ENCODE results near the gene PATE4. TPM values are rescaled to one million over a fixed set of nuclear protein-coding genes. Genes with fewer than 3 reads are reported as not detected.

The PATE4 gene
- total RNA-seq = not detected in 2 replicates

GRCh38 chr11:125833016-125833415, at the start of gene PATE4:
Gene PATE4 (plus strand): TSS chr11:125833316. CDS start chr11:125833360, 44 bp downstream.

GRCh38 chr11:125787827-125788226, 45.3 kb upstream of the PATE4 start, which contains the start of gene PATE3:
Gene PATE3 (plus strand): TSS chr11:125788127. CDS start chr11:125788152, 25 bp downstream.

GRCh38 chr11:125887373-125888324, 54.5 kb downstream of the PATE4 start, which contains the start of gene HYLS1:
Gene HYLS1 (plus strand): TSS chr11:125887668. CDS start chr11:125899369, 11,701 bp downstream.

Other genes with a start within 250 kb of the PATE4 start
- 192 and 246 TPM in 2 replicates for gene STT3A, start 240.5 kb upstream of the PATE4 start, total RNA-seq
- gene CHEK1, start 208.2 kb upstream of the PATE4 start, total RNA-seq = 22.0 and 47.6 TPM in 2 replicates
- gene ACRV1, start 152.5 kb upstream of the PATE4 start, total RNA-seq = under 0.01 and 0.15 TPM in 2 replicates
- gene PATE1, start 87.0 kb upstream of the PATE4 start, total RNA-seq = not detected in 2 replicates
- 0.29 and 0.66 TPM in 2 replicates for gene PATE2, start 54.5 kb upstream of the PATE4 start, total RNA-seq
- not detected in 2 replicates for gene PATE3, start 45.2 kb upstream of the PATE4 start, total RNA-seq
- gene HYLS1, start 54.4 kb downstream of the PATE4 start, total RNA-seq = 2.8 and 10.0 TPM in 2 replicates
- gene PUS3, start 69.9 kb downstream of the PATE4 start, total RNA-seq = 8.6 and 10.9 TPM in 2 replicates
- not detected in 2 replicates for gene DDX25, start 71.2 kb downstream of the PATE4 start, total RNA-seq
- not detected in 2 replicates for gene VSIG10L2, start 112.7 kb downstream of the PATE4 start, total RNA-seq
- 7.9 and 19.8 TPM in 2 replicates for gene CDON, start 229.6 kb downstream of the PATE4 start, total RNA-seq

All from smooth muscle cell of trachea (primary cell).